Stimulated activated CD8-positive, alpha-beta memory T cell treated with anti-CD3 and anti-CD28 coated beads, Interleukin-15, amount 100 ng/mL, for 48 hours (primary cell): ENCODE measurements around the gene TSKU.
"Not testable (repeated sequence)": the region's sequence is repeated elsewhere in the genome, so short reads cannot be mapped to it uniquely, and the experiment has no call there.

Experiments
- DNase-seq, 2 donors: peaks; one replicate each; pipeline ENCODE4 v3.0.0-alpha.2; 2020; ENCODE audit warnings: low read depth in 2 of 2

TSKU gene

GRCh38 chr11:76788661-76789442, 5.7 kb downstream of the TSKU start:
- DNase-seq = no peak

GRCh38 chr11:76789443-76789719, 6.2 kb downstream of the TSKU start:
- DNase-seq = no peak

GRCh38 chr11:76790251-76790650, 7.1 kb downstream of the TSKU start:
- DNase-seq = no peak

GRCh38 chr11:76791002-76791770, 8.0 kb downstream of the TSKU start:
- DNase-seq = not testable (repeated sequence)

- DNase-seq = no peak
These were observed 8.7 kb downstream of the TSKU start for GRCh38 chr11:76791861-76792260.

GRCh38 chr11:76792505-76793264, 9.5 kb downstream of the TSKU start:
- no peak for DNase-seq

GRCh38 chr11:76793391-76794291, 10.5 kb downstream of the TSKU start:
- no peak for DNase-seq

- DNase-seq = no peak
These were observed 11.5 kb downstream of the TSKU start for GRCh38 chr11:76794371-76795289.

GRCh38 chr11:76795290-76795935, 12.3 kb downstream of the TSKU start:
- no peak for DNase-seq

GRCh38 chr11:76795936-76796441, 12.8 kb downstream of the TSKU start:
- no peak for DNase-seq

GRCh38 chr11:76796511-76797198, 13.5 kb downstream of the TSKU start:
- DNase-seq = no peak

- no peak for DNase-seq
These were observed 14.4 kb downstream of the TSKU start for GRCh38 chr11:76797341-76798201.

- DNase-seq = no peak
These were observed 15.0 kb downstream of the TSKU start for GRCh38 chr11:76798202-76798581.

- no peak for DNase-seq
These were observed 15.5 kb downstream of the TSKU start for GRCh38 chr11:76798671-76799065.

- peak; percentile 62 to 69 for DNase-seq
These were observed 16.1 kb downstream of the TSKU start for GRCh38 chr11:76799066-76799804.

GRCh38 chr11:76800466-76801200, 17.5 kb downstream of the TSKU start:
- DNase-seq = no peak

GRCh38 chr11:76801225-76801624, 18.1 kb downstream of the TSKU start:
- DNase-seq = no peak
